Measurements from ENCODE around the gene FAM83F. TPM values are rescaled to one million over a fixed set of nuclear protein-coding genes. Genes with fewer than 3 reads are reported as not detected.

The FAM83F gene
- polyA plus RNA-seq, 1 experiment: not detected

DNA sequence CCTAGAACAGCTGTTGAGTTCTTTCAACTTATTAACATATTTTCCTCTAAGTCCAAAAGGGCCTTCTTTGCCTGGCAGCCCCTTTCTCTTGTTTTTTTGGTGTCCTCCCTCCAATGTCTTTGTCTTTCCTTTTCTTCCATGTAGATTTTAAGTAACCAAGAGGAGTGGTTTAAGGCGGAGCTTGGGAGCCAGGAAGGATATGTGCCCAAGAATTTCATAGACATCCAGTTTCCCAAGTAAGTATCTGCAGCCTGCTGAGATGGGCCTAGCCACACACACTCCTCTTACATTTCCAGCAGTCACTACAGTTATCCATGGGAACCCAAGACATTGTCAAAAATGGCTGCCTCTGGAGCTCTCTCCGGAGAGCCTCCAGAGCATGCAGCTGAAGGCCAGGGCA is 39.1 kb upstream of the FAM83F start:
- Histone ChIP-seq H3K4me3 (ENCODE audit: low read depth, low read length) (no peak overlapping the region), H3K27me3 (ENCODE audit: control insufficient read depth, insufficient read depth, low read length) (peaks cover 4% of the 10 kb centered on the region; the same call in 1 of the 2 replicates), H3K36me3 (ENCODE audit: control insufficient read depth, insufficient read depth, low read length) (no peaks in the 10 kb centered on the region)
- CTCF ChIA-PET: interaction anchor here (1.3 kb wide), 1 partner anchor 22 kb away, joined by 3 read pairs; no protein-coding TSS in a partner anchor
- no peak for DNase-seq (ENCODE audit: low read depth)
- POLR2A ChIA-PET: no interaction called here
- TF ChIP-seq CTCF (IDR thresholded peaks at IDR 0.05; ENCODE audit: insufficient read depth, low read depth, low read length): no peak

DNA sequence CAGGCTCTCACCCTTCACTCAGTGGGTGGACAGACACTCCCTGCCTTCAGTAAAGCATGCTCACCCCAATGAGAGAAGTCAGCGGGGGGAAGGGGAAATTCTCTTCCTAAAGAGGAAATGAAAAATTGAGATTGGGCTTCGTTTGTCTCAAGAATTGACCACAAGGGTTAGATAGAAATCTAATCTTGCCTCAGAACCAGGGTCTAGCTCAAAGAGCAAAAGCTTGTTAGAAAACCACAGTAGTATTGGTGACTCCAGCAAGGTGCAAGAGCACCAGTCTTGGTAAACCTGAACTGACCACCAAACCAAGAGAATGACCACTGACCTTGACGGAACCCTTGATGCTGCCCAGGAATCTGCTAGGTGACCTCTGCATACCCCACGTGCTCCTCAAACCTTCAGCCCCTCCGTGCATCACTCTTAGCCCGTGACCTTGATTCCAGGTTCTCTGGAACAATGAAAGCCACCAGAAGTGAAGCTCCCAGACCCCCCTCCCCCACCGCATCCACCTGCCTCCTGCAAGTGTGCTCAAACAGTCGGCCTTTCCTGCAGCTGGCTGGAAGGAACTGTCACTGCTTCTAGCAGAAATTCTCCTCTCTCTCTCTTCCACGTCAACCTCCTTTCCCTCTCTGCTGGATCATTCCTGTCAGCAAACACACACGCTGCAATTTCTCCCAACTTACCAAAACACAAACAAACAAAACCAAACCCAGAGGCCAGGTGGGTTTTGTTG is 37.7 kb upstream of the FAM83F start:
- POLR2A ChIA-PET: no interaction called here
- H3K36me3 ChIP-seq (ENCODE audit: control insufficient read depth, insufficient read depth, low read length): no peaks in the 10 kb centered on the region
- no peak overlapping the region for H3K4me3 ChIP-seq (ENCODE audit: low read depth, low read length)
- DNase-seq (ENCODE audit: low read depth): no peak
- no peak for TF ChIP-seq CTCF (IDR thresholded peaks at IDR 0.05; ENCODE audit: insufficient read depth, low read depth, low read length)
- peaks cover 4% of the 10 kb centered on the region; the same call in 1 of the 2 replicates for H3K27me3 ChIP-seq (ENCODE audit: control insufficient read depth, insufficient read depth, low read length)
- CTCF ChIA-PET: interaction anchor here (0.7 kb wide), 1 partner anchor 79 kb away, joined by 3 read pairs; no protein-coding TSS in a partner anchor

GRCh38 chr22:39958009-39958711 is 36.6 kb upstream of the FAM83F start:
- H3K36me3 ChIP-seq (ENCODE audit: control insufficient read depth, insufficient read depth, low read length): no peaks in the 10 kb centered on the region
- no peak for DNase-seq (ENCODE audit: low read depth)
- no peak for TF ChIP-seq CTCF (IDR thresholded peaks at IDR 0.05; ENCODE audit: insufficient read depth, low read depth, low read length)
- no peak overlapping the region for H3K4me3 ChIP-seq (ENCODE audit: low read depth, low read length)
- ChIA-PET CTCF (interaction anchor here (0.7 kb wide), 1 partner anchor 78 kb away, joined by 3 read pairs; no protein-coding TSS in a partner anchor), POLR2A (no interaction called here)
- no peaks in the 10 kb centered on the region; the same call in 1 of the 2 replicates for H3K27me3 ChIP-seq (ENCODE audit: control insufficient read depth, insufficient read depth, low read length)

GRCh38 chr22:39958949-39959639 is 35.7 kb upstream of the FAM83F start:
- TF ChIP-seq CTCF (IDR thresholded peaks at IDR 0.05; ENCODE audit: insufficient read depth, low read depth, low read length): no peak
- Histone ChIP-seq H3K36me3 (ENCODE audit: control insufficient read depth, insufficient read depth, low read length) (no peaks in the 10 kb centered on the region), H3K4me3 (ENCODE audit: low read depth, low read length) (no peak overlapping the region), H3K27me3 (ENCODE audit: control insufficient read depth, insufficient read depth, low read length) (no peaks in the 10 kb centered on the region; the same call in 1 of the 2 replicates)
- POLR2A ChIA-PET: no interaction called here
- DNase-seq (ENCODE audit: low read depth): no peak
- CTCF ChIA-PET: interaction anchor here (1.0 to 1.2 kb wide), 2 partner anchors 9 to 10 kb away, joined by 3 read pairs; no protein-coding TSS in a partner anchor
